Measurements from ENCODE around the gene GALNT18.
A peak's percentile ranks its signal among the peaks of the same experiment; 100 is the strongest.

The GALNT18 gene

DNA sequence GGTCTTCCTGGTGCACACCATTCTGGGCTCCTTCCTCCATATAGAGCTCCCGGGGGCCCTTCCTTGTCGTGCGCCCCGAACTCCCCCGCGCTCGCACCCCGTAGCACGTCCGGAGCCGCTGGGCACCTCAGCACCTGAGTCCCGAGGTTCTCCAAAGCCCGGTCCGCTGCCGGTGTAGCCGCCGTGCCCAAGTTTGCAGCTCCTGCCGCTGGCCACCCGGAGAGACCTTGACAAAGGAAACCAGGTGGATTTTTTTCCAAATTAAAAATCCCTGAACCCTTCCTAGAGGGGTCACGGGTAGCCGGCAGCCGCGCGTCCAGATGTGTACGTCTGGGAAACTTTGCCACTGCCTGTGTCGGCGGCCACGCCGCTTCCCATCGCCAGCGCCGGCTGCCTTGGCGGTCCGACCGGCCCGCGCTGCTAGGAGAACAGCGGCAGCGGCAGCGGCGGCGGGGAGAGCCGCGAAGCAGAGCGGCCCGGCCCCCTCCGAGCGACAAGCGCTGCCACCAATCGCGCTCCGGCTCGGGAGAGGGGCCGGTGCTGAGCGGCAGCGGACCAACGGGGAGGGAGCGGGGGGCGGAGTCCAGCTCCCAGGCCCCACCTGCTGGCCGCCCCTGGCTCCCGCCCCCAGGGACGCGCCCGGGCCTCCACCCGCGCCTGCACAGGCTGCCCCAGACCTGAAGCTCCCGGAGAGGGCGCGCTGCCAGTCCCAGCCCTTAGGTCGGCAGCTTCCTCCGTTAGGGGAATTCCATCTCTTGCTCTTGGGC is at the start of gene GALNT18:
GALNT18 (minus strand) TSS at position 433 of the 767 bp plus-strand sequence.
- DNase-seq, result peak; percentile 54

DNA sequence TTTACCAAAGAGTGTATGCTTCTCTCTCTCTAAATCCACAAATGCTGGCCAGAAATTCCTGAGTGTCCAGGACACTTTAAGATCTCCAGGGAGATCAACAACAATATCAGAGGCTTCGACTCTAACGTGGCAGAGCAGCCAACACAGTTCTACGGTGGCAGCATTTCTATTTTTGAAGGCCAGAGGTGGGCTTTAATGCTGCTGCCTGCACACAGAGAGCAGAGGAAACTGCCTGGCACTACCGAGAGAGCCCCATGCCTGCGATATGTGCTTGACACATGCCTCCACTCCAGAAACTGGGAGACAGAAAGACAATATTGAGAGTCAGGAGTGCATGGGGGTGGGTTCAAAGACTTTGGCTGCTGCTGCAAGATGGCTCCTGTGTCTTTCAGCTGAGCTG is 48.8 kb upstream of the GALNT18 start:
- no peak for DNase-seq

DNA sequence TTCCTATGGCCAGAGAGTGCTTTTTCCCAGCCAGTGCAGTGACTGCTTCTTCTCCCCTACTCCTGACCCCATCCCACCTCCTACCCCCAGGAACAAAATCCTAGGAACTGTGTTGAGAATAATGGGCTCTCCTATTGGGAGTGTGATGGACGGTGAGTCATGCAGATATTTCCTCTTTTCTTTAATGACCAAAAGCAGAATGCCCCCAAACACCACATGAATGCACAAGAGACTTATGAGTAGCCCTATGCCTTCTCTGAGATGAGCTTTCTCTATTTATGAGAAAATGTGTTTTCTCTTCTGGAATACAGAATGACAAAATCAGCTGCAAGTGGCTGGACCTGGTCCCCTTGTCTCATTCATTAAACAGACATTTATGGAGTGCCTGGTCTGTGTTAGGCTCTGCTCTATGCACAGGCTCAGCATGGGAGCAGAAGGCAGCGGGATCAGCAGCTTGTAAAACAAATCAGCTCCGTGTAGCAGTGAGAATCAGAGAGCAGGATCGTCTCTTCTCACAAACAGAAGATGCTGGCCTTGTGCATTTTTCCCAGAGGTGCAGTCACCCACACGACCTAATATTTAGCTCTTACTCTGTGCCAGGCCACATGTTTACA is 47.5 kb upstream of the GALNT18 start:
- no peak for DNase-seq

DNA sequence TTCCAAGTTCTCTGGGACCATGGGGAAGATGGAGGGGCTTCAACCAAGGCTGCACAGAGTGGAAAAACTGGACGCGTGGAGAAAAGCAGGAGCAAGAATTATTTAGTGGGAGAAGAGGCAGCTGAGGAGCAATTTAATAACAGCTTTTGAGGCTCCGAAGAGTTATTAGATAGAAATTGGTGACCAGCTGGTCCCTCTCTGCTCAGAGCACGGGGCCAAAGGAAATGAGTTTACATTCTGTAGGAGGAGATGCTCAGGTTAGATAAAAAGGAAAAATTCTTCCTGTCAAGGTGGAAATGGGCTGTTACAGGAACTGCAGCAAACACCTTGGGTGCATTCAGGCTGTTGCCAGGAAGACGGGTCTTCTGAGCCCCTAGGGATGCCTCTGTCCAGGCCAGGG is 47.0 kb upstream of the GALNT18 start:
- DNase-seq, result no peak

DNA sequence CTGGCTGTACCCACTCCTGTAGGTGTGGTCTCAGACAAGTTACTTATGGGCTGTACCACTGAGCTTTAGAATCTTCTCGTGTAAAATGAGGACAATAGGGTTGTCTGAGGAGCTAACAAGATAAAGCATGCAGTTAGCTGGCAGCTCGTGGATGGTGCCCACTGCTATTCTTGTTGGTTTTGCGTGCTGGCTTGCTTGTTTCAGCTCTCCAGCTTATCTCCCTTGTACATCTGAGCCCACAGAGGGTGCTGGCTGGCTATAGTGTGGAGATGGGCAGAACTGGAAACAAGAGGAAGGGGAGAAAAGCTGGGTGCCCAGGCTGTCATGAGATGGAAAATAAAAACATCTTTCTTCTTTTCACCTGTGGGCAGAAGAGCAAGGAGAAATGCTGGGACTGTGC is 46.5 kb upstream of the GALNT18 start:
- DNase-seq, result no peak

DNA sequence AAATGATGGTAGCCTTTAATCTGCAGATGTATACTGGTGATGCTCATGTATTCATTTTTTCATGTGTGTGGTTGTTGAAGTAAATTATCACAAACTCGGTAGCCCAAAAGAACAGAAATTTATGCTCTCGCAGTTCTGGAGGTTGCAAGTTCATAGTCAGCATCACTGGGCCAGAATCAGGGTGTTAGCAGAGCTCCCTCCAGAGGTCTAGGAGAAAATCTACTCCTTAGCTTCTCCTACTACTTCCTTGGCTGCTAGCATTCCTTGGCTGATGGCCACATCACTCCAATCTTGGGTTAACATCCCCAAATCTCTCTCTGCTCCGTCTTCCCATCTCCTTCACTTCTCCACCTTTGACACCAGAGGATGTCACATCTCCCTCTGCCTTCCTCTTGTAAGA is 45.3 kb upstream of the GALNT18 start:
- DNase-seq, result no peak

DNA sequence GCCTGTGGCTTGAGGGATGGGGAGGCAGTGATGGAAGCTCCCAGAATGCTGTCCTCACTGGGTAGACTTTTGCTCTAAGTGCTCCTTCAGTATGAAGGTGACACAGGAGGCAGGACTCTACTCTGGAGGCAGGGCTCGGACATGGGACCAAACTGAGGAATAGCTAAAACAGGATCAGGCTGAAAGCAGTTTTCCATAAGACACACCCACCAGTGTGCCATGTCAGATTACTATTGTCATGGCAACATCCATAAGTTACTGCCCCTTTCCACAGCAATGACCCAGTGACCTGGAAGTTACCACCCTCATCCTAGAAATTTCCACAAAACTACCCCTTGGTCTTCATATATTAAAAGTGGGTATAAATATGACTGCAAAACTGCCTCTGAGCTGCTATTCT is 43.6 kb upstream of the GALNT18 start:
- DNase-seq, result no peak

DNA sequence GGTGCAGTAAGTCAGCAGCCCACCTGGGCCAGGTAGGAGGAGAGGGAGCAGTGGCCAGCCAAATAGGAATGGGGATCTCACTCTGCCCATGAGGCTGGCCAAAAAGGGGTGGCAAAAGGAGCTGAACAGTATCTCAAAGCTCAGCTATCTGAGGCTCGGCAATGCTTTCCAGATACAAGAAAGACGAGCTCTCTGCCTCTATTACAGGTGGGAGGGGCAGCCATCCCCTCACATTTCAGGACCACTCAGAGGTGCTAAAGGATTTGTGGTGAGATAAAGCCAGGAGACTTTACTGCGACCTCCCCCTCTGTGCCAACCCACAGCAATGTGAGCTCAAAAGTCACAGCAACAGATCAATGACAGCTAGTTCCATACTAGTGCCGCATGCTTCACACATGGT is 42.1 kb upstream of the GALNT18 start:
- no peak for DNase-seq

DNA sequence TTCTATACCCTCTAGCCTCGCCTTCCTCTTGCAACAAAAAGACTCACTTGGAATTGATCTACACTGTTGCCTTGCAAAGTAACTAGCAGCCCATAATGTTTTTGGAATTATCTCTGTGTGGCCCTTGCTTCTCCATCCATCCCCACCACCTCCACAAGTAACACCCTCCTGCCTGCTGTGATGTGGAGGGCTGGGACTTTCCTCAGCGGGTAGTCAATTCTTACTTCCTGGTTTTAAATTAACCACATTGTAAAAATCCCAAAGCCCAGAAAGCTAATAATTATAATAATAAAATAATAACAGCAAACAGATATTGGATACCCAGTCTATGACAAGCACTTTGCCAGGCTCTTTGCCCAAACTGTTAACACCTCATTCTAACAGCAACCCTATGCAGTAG is 40.8 kb upstream of the GALNT18 start:
- DNase-seq, result no peak

DNA sequence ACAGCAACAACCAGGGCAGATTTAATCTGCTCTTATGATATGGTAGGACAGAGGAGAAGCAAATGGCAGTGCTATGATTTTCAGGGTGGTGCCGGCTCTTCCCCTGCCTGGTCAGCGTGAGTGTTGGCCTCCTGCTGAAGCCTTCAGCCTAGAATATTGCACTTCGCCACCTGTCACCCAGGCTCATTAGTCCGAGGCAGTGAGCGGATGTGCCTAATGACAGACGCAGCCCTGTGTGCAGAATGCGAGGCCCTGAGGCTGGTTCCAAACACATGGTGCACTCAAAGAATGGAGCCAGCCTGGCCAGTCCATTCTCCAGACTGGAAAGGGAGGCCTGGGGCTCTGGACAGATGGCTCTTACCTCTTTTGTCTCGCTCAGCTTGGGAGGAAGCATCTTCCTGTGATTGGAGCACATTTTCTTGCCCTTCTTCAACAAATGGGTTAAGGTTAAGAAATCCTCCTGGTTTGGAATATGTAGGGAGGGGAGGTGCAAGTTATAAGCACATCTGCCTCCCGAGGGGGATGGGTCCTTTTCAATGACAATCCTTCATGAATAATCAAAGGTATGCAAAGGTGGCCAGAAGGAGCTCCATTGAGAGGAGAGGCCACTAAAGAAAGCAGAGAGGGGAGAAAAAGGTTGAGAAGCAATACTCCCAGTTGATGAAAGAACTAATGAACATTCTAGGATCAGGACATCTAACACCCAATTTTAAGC is 39.7 kb upstream of the GALNT18 start:
- no peak for DNase-seq

DNA sequence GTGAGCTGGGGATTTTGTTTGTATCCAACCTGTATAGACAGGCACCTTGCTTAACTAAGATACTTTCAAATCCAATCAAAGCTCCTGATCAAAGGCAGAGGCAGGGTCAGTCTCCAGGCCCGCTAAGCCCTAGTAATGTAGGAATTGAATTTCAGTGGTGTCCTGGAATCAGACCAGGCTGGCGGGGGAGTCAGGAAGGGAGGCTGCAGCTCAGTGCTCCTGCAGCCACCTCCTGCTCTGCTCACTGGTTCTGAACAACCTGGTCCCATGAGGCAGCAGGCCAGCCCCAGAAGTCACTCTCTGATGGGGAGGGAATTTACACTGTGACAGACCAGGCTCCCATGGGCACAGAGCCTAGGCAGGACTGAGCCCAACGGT is 38.5 kb upstream of the GALNT18 start:
- no peak for DNase-seq

DNA sequence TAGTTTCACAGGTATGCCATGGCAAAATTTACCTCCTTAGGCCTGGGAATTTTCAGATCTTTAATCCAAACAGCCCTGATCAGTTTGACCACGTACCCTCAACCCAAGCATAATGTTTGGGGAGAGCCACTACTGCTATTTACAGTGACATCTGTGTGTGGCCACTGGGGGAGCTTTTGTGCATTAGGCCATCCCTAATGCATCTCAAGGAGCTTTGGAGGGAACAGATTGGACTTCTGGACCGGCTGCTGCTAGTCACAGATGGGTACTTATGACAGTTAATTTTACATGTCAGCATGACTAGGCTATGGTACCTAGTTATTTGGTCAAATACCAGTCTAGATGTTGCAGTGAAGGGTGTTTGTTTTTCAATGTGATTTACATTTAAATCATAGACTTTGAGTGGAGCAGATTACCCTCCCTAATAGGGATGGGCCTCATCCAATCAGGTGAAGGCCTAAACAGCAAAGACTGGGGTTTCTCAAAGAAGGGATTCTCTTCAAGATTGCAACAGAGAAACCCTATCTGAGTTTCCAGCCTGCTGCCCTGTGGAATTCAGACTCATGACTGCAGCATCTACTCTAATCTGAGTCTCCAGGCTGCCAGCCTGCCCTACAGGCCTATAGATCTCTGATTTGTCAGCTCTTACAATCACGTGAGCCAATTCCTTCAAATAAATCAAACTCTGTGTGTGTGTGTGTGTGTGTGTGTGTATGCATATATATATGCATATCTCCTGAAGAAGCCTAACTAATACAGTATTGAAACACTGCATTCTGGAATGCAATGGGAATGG is 38.0 kb upstream of the GALNT18 start:
- DNase-seq, result no peak

DNA sequence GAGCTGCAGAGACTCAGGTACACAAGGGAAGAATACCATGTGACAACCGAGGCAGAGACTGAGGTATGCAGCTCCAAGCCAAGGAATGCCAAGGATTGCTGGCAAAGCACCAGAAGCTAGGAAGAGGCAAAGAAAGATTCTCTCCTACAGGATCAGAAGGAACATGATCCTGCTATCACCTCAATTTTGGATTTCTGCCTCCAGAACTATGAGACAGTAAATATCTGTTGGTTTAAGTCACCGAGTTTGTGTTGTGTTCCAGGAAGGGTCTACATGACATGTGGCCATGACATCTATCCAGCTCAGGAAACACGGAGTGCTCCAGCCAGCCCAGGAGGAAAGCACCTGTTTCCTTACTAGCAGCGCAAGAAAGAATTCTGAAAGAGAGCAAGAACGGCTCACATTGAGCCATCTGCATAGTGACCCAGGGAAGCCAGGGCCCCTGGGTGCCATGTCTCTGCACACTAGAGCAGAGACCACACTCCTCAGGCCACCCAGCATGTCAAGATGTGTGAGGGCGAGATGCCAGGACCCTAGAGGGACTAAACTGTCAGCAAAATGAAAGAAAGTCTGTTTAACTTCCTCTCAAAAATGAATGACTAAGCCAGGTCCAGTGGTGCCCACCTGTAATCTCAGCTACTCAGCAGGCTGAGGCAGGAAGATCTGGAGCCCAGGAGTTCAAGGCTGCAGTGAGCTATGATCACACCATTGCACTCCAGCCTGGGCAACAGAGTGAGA is 35.6 kb upstream of the GALNT18 start:
- no peak for DNase-seq

DNA sequence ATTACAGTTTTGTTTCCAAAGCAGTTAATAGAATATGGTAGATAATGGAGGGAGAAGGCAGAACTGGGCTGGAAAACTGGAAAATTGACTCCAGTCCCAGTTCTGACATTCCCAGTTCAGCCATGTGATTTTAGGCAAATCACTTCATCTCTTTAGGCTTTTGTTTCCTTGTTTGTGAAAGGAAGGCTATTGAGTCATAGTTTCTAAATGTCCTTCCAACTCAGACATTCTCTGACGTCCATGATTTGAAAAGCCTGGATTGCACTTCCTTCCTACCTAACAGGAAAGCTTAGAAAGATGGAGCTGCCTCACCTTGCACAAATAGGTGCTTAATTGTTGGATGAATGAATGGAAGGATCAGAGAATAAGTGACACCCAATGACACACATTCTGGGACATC is 19.8 kb upstream of the GALNT18 start:
- no peak for DNase-seq

DNA sequence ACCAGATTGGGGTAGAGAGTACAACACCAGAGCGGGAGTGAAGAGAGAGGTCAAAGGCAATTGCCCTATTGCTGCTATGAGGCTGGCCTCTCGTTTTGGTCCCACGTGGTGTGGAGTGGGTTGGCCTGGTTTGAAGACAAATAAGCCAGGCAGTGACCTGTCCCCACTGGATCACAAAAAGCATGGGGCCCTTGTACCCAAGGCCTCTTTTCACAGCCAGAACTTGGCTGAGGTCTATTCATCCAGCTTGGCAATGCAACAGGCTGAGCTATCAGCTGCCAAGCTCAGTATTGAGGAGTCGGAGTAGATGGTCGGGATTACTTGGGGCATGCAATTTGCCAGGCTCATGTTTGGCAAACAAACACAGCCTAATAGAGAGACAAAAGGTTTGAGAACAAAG is 19.2 kb upstream of the GALNT18 start:
- no peak for DNase-seq

DNA sequence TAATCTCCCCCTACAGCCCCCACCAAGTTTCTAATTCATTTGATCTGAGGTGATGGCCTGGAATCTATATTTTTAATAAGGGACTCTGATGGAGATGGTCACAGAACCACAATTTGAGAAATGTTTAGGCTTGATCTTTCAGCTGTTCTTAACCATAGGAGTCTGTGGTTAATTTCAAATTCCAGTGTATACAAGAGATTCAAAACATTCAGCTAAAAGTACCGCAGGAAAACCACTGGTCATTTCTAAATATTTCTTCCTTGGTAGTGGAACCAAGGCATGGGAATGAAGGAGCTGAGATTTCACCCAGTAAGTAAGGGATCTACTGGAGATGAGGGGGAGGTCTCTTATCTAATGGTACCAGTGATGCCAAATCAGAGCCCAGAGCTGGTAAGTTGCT is 18.3 kb upstream of the GALNT18 start:
- no peak for DNase-seq

DNA sequence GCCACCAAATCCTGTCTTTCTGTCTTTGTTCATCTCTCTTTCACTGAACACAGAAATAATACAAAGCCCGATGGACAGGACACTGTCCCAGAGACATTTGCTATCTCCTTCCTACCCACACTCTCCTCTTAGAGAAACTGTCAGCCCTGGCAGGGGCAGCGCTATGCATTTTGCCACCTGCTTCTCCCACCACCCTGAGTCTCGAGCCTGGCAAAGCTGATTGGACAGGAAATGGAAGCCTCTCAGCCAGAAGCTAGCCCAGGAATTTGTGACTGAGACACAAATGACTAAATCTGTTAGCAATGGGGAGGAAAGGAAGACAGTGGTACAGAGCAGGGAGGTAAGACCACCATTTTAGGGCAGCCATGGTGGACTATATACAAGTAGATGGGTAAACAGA is 14.9 kb upstream of the GALNT18 start:
- DNase-seq, result no peak

DNA sequence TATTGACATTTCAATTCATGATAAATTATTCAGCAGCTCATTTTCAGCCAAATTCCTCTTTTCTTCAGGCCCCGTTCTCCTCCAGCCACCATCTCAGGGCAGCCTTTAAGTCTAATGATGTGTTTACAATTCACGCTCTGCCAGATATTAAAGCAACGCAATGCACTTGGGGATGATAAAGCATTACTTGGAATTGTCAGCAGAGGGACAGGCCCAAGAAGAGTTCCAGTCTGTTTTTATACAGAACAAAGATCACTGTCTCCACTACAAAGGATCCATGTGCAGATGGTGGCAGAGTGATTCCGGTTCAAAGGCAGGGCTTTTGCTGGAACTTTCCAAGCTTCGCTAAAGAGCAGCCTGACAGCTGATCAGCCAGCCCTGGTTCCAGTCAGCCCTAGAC is 13.6 kb upstream of the GALNT18 start:
- DNase-seq, result no peak

DNA sequence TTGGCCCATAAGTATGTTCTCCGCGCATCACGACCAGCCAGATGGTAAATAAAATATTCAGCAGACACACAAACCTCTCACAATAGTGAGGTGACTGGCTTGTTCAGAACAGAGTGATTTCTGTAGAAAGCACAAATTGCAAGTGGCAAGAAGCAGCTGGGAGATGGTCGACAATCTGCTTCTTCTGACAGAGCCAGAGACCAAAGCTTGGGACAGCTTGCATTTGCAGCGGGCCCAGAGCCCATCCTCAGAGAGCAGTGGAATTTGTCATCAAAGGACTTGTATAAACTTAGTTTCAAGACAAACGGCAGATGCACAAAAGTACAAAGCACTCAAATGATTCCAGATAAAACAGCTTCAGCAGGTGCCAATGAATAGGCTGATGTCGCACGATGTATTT is 7.6 kb upstream of the GALNT18 start:
- DNase-seq, result no peak

DNA sequence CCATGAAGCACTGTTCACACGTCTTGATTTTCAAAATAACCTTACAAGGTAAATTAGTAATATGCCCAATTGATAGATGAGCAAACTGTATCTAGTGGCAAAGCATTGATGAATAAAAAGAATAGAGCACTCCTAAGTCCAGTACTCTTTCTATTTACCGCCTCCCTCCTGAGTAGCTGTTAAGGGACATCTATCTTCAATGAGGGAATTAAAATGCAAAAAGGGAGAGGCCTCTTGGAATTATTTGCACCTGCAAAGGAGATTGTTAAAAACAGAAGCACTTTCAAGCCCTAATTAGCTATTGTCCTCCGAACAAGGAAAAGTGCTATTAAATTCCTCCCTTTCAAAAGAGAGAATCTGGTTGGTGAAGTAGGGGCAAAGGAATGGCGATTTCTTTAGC is 6.8 kb upstream of the GALNT18 start:
- DNase-seq, result no peak

DNA sequence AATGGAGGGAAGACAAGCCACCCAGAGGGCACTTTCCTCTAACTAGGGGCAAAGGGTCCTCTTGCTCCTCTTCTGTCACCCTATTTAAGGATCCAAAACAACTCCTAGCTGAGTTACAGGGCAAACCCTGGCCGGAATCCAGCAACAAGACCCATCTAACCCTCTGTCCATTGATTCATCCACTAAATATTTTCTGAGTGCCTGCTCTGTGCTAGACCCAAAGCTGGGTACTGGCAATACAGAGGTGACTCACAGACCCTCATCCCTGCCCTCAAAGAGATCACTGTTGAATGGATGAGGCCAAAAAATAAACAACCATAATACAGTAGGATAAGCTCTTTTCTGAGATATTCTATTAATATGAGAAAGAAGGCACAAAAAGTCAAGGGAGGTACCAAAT is 4.3 kb upstream of the GALNT18 start:
- DNase-seq, result no peak

DNA sequence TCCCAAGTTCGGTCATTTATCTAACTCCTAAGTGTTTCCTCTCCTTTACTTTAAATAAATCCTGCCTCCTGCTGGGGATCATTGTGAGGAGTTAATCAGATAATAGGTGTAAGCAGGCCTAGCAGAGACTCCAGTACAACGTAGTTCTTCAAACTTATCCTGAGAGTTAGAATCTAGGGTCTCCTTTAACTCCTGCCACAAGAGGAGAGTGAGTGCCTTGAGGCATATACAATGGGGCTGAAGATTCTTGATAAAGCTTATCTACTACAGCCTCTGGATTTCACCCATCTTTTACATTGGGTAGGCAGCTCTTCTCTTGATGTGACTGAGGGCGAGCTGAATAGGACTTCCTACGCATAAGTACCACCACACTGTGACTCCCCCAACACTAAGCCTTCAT is 3.1 kb upstream of the GALNT18 start:
- no peak for DNase-seq

DNA sequence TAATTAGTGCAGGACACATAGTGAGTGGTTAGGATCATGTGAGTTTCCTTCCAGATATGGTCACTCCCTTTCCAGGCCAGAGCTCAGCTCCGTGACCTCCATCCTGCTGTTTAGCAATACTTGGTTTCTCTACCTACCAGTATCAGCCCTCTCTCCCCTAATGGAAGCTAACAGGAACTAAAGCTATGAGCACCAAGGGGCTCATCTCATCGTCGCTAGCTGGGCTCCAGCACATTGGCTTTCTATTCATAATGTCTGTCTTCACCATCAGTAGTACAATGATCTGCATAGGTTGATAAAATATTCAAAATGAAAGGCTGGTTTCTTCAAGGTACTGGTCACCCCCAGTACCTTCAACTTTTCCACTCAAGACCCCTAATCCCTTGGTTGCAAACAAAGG is 2.4 kb upstream of the GALNT18 start:
- DNase-seq, result no peak
